ENCODE measurements around the gene ZBTB44. TPM values are rescaled to one million over a fixed set of nuclear protein-coding genes. Genes with fewer than 3 reads are reported as not detected.

The ZBTB44 gene
- total and polyA plus RNA-seq, 2 experiments from 2014 or later, result 7.1 to 36.1 TPM

DNA sequence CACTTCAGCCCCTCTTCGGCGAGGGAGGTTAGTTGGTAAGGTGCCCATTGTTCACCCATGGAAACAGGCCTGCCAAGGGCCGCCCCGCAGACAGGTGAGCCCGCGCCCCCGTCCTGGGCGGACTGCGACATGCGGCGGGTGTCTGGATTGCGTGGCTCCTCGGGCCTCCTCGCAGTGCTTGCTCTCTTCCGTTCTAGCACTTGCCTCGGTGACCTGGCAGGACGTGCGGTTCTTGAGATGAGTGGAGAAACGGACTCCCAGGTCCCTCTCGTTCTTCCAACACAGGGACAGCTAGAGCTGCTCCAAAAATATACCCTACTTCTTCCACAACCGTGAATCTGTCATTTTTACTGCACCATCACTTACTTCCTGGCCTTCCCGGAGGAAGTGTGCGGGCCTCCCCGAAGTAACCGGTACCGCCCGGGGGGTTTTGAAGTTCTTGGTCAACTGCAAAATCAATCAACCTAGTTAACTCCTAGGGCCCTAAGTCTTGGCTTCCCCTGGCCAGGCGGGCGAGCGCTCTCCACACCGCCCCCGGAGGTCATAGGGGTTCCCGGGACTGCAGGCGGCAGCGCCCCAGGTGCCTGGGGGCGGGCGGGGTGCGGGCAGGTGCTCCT lies 745 bp upstream of the ZBTB44 start:
- no peaks in the 10 kb centered on the region for H3K9me3 ChIP-seq (ENCODE audit: low read depth)
- H3K27me3 ChIP-seq, result no peaks in the 10 kb centered on the region
- H3K4me1 ChIP-seq (ENCODE audit: low read depth), result peaks cover 21% of the 10 kb centered on the region
- H3K4me3 ChIP-seq, result peak overlapping the region; percentile 95
- H3K36me3 ChIP-seq, result no peaks in the 10 kb centered on the region
- no peak for TF ChIP-seq CTCF (IDR thresholded peaks at IDR 0.05; ENCODE audit: low read depth, low read length)
- peak in 1 of 2 donors; percentile 10 for DNase-seq (ENCODE audit: low read depth in 1 of 2, low spot score in 1 of 2)
- peak overlapping the region; percentile 98 for H3K27ac ChIP-seq

GRCh38 chr11:130314184-130314749 lies 450 bp downstream of the ZBTB44 start:
- Histone ChIP-seq H3K4me1 (ENCODE audit: low read depth) (peaks cover 26% of the 10 kb centered on the region), H3K27ac (peak overlapping the region; percentile 98), H3K36me3 (no peaks in the 10 kb centered on the region), H3K4me3 (peak overlapping the region; percentile 95), H3K9me3 (ENCODE audit: low read depth) (no peaks in the 10 kb centered on the region), H3K27me3 (no peaks in the 10 kb centered on the region)
- DNase-seq (ENCODE audit: low read depth in 1 of 2, low spot score in 1 of 2), result peak; percentile 56 to 68
- TF ChIP-seq CTCF (IDR thresholded peaks at IDR 0.05; ENCODE audit: low read depth, low read length), result no peak

DNA sequence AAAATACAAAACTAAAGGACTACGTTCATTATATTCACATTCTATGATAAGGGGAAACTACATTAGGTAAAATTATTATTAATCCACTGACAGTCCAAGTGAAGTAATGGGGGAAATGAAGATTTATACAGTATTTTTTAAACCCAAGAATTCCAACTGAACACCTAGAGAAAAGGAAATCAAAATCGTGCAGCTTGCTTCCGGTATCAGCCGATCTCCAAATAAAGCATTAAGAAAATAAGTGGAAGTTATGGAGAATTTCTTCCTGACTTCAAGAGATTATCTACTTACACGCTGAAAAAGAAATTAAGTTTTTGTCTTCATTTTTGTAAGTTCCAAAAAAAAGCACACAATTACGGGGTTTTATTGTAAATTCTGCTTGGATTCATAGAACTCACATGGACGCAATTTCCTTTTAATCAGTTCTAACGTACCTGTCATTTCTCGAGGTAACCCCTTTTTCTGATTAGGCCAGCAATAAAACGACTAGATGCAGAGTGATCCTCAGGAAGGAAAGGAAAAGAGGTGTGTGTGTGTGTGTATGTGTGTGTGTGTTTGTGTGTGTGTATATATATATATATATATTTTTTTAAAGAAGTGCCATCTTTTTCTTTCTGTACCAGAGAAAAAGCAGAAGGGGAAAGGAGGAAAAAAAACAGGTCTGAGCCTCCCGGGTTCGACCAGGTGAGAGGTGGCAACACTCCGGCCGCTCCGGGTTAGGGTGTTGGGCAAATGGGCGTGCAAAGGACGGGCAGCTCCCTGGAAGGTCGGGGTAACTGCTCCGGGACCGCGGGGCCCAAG lies 1.1 kb downstream of the ZBTB44 start:
- Histone ChIP-seq H3K4me3 (peak overlapping the region; percentile 95), H3K4me1 (ENCODE audit: low read depth) (peaks cover 26% of the 10 kb centered on the region), H3K9me3 (ENCODE audit: low read depth) (no peaks in the 10 kb centered on the region), H3K36me3 (no peaks in the 10 kb centered on the region), H3K27ac (peak overlapping the region; percentile 98), H3K27me3 (no peaks in the 10 kb centered on the region)
- no peak for TF ChIP-seq CTCF (IDR thresholded peaks at IDR 0.05; ENCODE audit: low read depth, low read length)
- peak in 1 of 2 donors; percentile 3 for DNase-seq (ENCODE audit: low read depth in 1 of 2, low spot score in 1 of 2)

- Histone ChIP-seq H3K9me3 (ENCODE audit: low read depth) (no peaks in the 10 kb centered on the region), H3K27ac (no peak overlapping the region)
These were observed 2.7 kb downstream of the ZBTB44 start for GRCh38 chr11:130312046-130312445.

GRCh38 chr11:130310622-130311021 lies 4.1 kb downstream of the ZBTB44 start:
- peaks cover 19% of the 10 kb centered on the region for H3K4me1 ChIP-seq (ENCODE audit: low read depth)
- TF ChIP-seq CTCF (IDR thresholded peaks at IDR 0.05; ENCODE audit: low read depth, low read length), result no peak
- H3K27me3 ChIP-seq, result no peaks in the 10 kb centered on the region
- no peak overlapping the region for H3K4me3 ChIP-seq
- H3K9me3 ChIP-seq (ENCODE audit: low read depth), result no peaks in the 10 kb centered on the region
- H3K36me3 ChIP-seq, result no peaks in the 10 kb centered on the region
- H3K27ac ChIP-seq, result no peak overlapping the region
- no peak for DNase-seq (ENCODE audit: low read depth in 1 of 2, low spot score in 1 of 2)

More at GRCh38 chr11:130312046-130312445, 2.7 kb downstream of the ZBTB44 start:
- H3K4me3 ChIP-seq, result no peak overlapping the region
- H3K4me1 ChIP-seq (ENCODE audit: low read depth), result peaks cover 19% of the 10 kb centered on the region
- no peaks in the 10 kb centered on the region for H3K27me3 ChIP-seq
- no peaks in the 10 kb centered on the region for H3K36me3 ChIP-seq
- no peak for TF ChIP-seq CTCF (IDR thresholded peaks at IDR 0.05; ENCODE audit: low read depth, low read length)
- DNase-seq (ENCODE audit: low read depth in 1 of 2, low spot score in 1 of 2), result no peak

All from cardiac muscle cell (in vitro differentiated cells and primary cell).